SKM-1 (cell line): ENCODE data around the gene ALDH3B1.

Experiments used
- DNase-seq: peaks from one replicate; lab custom pipeline; 2025; ENCODE audit not compliant: unreplicated experiment; lab: John Stamatoyannopoulos, UW

The ALDH3B1 gene

GRCh38 chr11:68061508-68061907 lies 51.4 kb downstream of the ALDH3B1 start:
- no peak for DNase-seq

GRCh38 chr11:68064926-68065325 lies 54.8 kb downstream of the ALDH3B1 start:
- no peak for DNase-seq

GRCh38 chr11:68065841-68066240 lies 55.7 kb downstream of the ALDH3B1 start:
- DNase-seq, result no peak

DNA sequence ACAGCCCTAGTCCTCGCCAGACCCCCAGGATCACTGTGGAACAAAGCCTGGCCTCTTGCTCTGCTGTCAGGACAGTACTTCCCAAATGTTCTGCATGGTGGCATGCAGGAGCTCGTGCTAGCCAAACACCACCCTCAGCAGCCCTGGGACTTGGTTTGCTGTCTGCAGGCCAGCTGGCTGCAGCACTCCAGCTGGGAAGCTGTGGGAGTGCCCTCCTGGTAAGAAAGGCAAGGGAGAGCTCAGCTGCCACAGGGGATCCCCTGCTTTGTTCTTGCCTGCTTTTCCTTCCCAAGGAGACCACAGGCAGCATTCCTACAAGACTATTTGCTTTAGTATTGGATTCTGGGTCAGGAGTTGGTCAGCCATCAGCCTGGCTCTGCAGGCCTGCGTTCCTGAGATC lies 56.6 kb downstream of the ALDH3B1 start:
- DNase-seq, result no peak

- DNase-seq, result no peak
These were observed 57.9 kb downstream of the ALDH3B1 start for GRCh38 chr11:68067991-68068390.

- no peak for DNase-seq
These were observed 61.3 kb downstream of the ALDH3B1 start for GRCh38 chr11:68071281-68072048.

GRCh38 chr11:68074584-68075352 lies 64.6 kb downstream of the ALDH3B1 start:
- DNase-seq, result no peak

DNA sequence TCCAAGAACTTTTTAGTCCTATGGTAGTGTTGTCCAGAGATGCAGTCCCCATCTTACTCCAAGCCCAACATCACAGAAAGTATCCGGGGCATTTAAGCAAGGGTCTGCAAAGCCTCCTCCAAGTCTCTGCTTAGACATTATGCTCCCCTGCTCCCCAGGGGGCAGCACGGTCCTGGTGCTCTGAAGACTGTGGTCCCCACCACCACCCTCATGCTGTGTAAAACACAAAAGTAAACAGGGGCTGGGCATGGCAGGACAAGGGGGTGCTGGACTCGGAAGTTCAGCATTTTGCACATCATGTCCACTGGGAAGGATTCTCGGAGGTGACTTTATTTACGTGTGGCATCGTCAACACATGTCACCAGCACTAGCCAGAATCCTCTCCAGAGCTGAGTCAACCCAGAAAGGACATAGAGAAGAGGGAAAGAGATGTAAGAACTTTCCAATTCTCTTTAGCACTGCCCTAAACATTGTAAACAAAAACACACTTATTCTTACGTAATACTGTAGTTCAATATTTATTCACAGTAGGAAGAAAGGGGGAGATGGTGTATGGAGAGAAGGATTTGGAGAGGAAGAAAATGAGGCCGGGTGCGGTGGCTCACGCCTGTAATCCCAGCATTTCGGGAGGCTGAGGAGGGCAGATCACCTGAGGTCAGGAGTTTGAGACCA lies 66.4 kb downstream of the ALDH3B1 start:
- no peak for DNase-seq

- DNase-seq, result no peak
These were observed 67.8 kb downstream of the ALDH3B1 start for GRCh38 chr11:68077617-68078582.
